Activated T-cell treated with anti-CD3 and anti-CD28 coated beads, Interleukin-2, amount 50 U/mL, for 24 hours (primary cell): ENCODE results near the gene TMEM178B.

Experiments used
- DNase-seq: peaks from one replicate; pipeline ENCODE4 v3.0.0-alpha.2; 2020
- H3K27ac Mint-ChIP-seq: 2 replicates; pipeline ENCODE4 v1.8.0; 2020; ENCODE audit warnings: mild to moderate bottlenecking, mixed read lengths
- H3K27me3 Mint-ChIP-seq: 2 replicates; pipeline ENCODE4 v1.8.0; 2020; ENCODE audit warnings: mixed read lengths
- H3K36me3 Mint-ChIP-seq: 2 replicates; pipeline ENCODE4 v1.8.0; 2020; ENCODE audit warnings: low read depth, mixed read lengths
- H3K4me1 Mint-ChIP-seq: 2 replicates; pipeline ENCODE4 v1.8.0; 2020; ENCODE audit warnings: low read depth, mixed read lengths
- H3K4me3 Mint-ChIP-seq: 2 replicates; pipeline ENCODE4 v1.8.0; 2020; ENCODE audit warnings: mild to moderate bottlenecking, moderate library complexity, mixed read lengths
- H3K9me3 Mint-ChIP-seq: 2 replicates; pipeline ENCODE4 v1.8.0; 2020; ENCODE audit warnings: mixed read lengths

TMEM178B gene

DNA sequence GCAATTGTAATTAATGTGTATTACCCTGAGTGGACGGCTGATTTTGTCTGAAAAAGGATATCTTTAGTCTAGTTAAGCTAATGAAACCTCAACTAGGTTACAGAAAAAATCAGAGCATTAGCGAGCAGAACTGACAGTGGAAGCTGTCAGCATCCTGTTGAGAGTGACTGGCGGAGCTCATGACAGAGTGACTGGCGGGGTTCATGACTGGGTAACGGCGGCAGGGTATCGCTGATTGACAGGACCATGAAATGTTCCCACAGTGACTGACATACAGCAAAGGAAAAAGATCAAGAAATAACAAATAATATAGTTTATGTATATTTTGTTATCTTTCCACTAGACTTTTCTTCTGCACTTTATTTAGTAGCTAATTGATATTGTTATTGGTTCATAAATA, 274.9 kb downstream of the TMEM178B start:
- Mint-ChIP-seq H3K9me3 (no peaks in the 10 kb centered on the region), H3K36me3 (no peaks in the 10 kb centered on the region), H3K4me3 (no peak overlapping the region), H3K4me1 (no peaks in the 10 kb centered on the region), H3K27me3 (peaks cover 15% of the 10 kb centered on the region), H3K27ac (no peak overlapping the region)
- no peak for DNase-seq

DNA sequence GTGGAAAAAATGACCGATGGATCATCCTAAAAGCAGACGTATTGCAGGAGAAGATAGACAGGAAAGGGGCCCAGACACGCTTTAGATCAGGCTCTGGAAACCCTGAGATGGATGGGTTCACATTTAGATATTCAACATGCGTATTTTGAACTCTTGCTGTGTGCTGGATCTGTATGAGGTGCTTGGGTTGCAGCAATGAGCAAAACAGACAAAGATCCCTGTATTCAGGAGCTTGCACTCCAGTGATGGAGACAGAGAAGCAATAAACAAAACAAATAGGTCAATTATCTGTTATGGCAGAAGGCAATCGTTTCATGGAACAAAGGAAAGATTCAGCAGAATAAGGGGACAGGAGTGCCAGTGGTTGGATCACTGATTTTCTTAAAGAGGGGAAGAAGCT, 275.5 kb downstream of the TMEM178B start:
- H3K4me1 Mint-ChIP-seq = peaks cover 5% of the 10 kb centered on the region
- no peak overlapping the region for H3K4me3 Mint-ChIP-seq
- DNase-seq = no peak
- no peak overlapping the region for H3K27ac Mint-ChIP-seq
- H3K36me3 Mint-ChIP-seq = no peaks in the 10 kb centered on the region
- H3K9me3 Mint-ChIP-seq = no peaks in the 10 kb centered on the region
- H3K27me3 Mint-ChIP-seq = peaks cover 15% of the 10 kb centered on the region

DNA sequence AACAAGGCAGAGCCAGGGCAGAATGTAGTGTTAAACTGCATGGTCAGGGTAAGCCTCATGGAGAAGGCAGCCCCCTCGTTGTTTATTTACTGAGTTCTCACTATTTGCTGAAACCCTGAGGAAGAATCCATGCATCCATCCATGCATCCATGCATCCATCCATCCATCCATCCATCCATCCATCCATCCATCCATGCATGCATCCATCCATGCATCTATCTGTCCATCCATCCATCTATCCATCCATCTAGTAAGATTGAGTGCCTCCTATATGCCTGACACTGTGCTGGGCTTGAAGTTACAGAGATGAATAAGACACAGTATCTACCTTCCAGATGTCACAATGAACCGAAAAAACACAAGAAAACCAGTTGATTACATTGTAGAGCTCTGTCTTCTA, 275.9 kb downstream of the TMEM178B start:
- Mint-ChIP-seq H3K9me3 (no peaks in the 10 kb centered on the region), H3K27ac (no peak overlapping the region), H3K4me3 (no peak overlapping the region), H3K36me3 (no peaks in the 10 kb centered on the region), H3K27me3 (peaks cover 15% of the 10 kb centered on the region), H3K4me1 (peaks cover 8% of the 10 kb centered on the region)
- DNase-seq = no peak

DNA sequence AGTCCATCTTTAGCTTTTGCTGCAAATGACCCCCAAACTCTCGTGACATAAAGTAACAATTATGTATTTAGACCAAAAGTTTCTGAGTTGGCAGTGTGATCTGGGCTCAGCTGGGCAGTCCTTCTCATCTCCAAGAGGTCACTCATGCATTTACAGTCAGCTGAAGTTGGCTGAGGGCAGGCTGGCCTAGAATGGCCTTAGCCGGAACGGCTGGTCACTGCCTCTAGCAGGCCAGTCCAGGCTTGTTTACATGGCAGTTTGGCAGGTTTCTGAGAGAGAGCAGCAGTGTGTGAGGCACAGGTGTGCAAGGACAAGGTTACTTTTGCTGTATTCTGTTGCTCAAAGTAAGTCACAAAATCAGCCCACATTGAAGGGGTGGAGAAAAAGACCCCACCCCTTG, 277.3 kb downstream of the TMEM178B start:
- Mint-ChIP-seq H3K27me3 (peaks cover 15% of the 10 kb centered on the region), H3K4me3 (no peak overlapping the region), H3K36me3 (no peaks in the 10 kb centered on the region), H3K27ac (no peak overlapping the region), H3K9me3 (no peaks in the 10 kb centered on the region), H3K4me1 (peaks cover 12% of the 10 kb centered on the region)
- DNase-seq = no peak

DNA sequence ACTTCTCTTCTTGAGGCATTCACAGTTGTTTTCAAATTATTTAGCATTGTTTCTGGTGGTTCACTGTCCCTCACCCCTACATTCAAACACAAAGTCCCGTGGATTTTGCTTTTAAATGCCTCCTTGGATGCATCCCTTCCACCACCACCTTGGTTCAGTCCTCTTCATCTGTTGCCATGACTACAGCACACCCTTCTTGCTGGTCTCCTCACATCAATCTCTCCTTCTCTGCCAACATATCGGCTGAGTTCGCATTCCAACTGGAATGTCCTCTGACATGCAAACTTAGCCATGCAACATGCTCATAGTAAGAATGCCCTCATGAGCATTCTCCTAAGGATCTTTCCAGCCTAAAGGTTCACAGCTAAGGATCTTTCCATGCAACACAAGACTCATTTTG, 279.1 kb downstream of the TMEM178B start:
- Mint-ChIP-seq H3K4me3 (no peak overlapping the region), H3K36me3 (no peaks in the 10 kb centered on the region), H3K9me3 (no peaks in the 10 kb centered on the region), H3K27me3 (peaks cover 11% of the 10 kb centered on the region), H3K4me1 (peaks cover 12% of the 10 kb centered on the region), H3K27ac (no peak overlapping the region)
- DNase-seq = no peak

GRCh38 chr7:141354251-141354650, 280.4 kb downstream of the TMEM178B start:
- H3K9me3 Mint-ChIP-seq = no peaks in the 10 kb centered on the region
- H3K4me3 Mint-ChIP-seq = no peak overlapping the region
- H3K27me3 Mint-ChIP-seq = peaks cover 11% of the 10 kb centered on the region
- peaks cover 12% of the 10 kb centered on the region for H3K4me1 Mint-ChIP-seq
- no peak for DNase-seq
- H3K27ac Mint-ChIP-seq = no peak overlapping the region
- no peaks in the 10 kb centered on the region for H3K36me3 Mint-ChIP-seq

- no peaks in the 10 kb centered on the region for H3K9me3 Mint-ChIP-seq
- H3K36me3 Mint-ChIP-seq = no peaks in the 10 kb centered on the region
- peaks cover 12% of the 10 kb centered on the region for H3K4me1 Mint-ChIP-seq
- no peak overlapping the region for H3K27ac Mint-ChIP-seq
- H3K27me3 Mint-ChIP-seq = peaks cover 5% of the 10 kb centered on the region
- no peak for DNase-seq
- no peak overlapping the region for H3K4me3 Mint-ChIP-seq
Measured at GRCh38 chr7:141355032-141355431, 281.2 kb downstream of the TMEM178B start.

GRCh38 chr7:141356161-141356560, 282.3 kb downstream of the TMEM178B start:
- DNase-seq = no peak
- Mint-ChIP-seq H3K4me3 (no peak overlapping the region), H3K4me1 (peaks cover 12% of the 10 kb centered on the region), H3K27me3 (peaks cover 3% of the 10 kb centered on the region), H3K36me3 (no peaks in the 10 kb centered on the region), H3K9me3 (no peaks in the 10 kb centered on the region), H3K27ac (no peak overlapping the region)

DNA sequence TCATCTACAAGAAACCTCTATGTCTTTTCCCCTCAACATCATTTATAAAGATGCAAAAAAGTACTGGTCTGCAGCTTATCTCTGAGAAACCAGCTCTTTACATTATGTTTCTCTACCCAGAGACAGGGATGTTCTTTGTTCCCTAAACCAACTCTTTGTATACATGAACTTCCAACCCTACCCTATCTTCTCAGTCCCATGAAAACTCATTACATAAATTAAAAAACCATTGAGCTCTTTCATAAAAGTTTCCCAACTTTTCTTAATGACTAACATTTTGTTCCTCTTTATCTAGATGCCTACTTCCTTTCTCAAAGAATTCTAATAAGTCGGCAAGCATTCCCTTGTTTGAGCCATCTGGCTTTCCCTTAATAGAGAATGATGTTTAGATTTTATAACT, 284.5 kb downstream of the TMEM178B start:
- Mint-ChIP-seq H3K9me3 (no peaks in the 10 kb centered on the region), H3K27ac (no peak overlapping the region), H3K4me1 (peaks cover 12% of the 10 kb centered on the region), H3K27me3 (peaks cover 3% of the 10 kb centered on the region), H3K36me3 (no peaks in the 10 kb centered on the region), H3K4me3 (no peak overlapping the region)
- no peak for DNase-seq

- H3K9me3 Mint-ChIP-seq = no peaks in the 10 kb centered on the region
- peaks cover 8% of the 10 kb centered on the region for H3K4me1 Mint-ChIP-seq
- H3K27me3 Mint-ChIP-seq = peaks cover 3% of the 10 kb centered on the region
- no peak overlapping the region for H3K4me3 Mint-ChIP-seq
- no peak overlapping the region for H3K27ac Mint-ChIP-seq
- DNase-seq = no peak
- H3K36me3 Mint-ChIP-seq = no peaks in the 10 kb centered on the region
Measured at GRCh38 chr7:141359262-141359661, 285.4 kb downstream of the TMEM178B start.

- H3K4me3 Mint-ChIP-seq = no peak overlapping the region
- DNase-seq = no peak
- no peaks in the 10 kb centered on the region for H3K36me3 Mint-ChIP-seq
- peaks cover 4% of the 10 kb centered on the region for H3K4me1 Mint-ChIP-seq
- peaks cover 3% of the 10 kb centered on the region for H3K27me3 Mint-ChIP-seq
- H3K27ac Mint-ChIP-seq = no peak overlapping the region
- H3K9me3 Mint-ChIP-seq = no peaks in the 10 kb centered on the region
Measured at GRCh38 chr7:141359740-141360415, 286.0 kb downstream of the TMEM178B start.

GRCh38 chr7:141360416-141360760, 286.5 kb downstream of the TMEM178B start:
- H3K36me3 Mint-ChIP-seq = no peaks in the 10 kb centered on the region
- DNase-seq = no peak
- no peak overlapping the region for H3K27ac Mint-ChIP-seq
- no peaks in the 10 kb centered on the region for H3K9me3 Mint-ChIP-seq
- H3K4me1 Mint-ChIP-seq = no peaks in the 10 kb centered on the region
- no peak overlapping the region for H3K4me3 Mint-ChIP-seq
- peaks cover 3% of the 10 kb centered on the region for H3K27me3 Mint-ChIP-seq

DNA sequence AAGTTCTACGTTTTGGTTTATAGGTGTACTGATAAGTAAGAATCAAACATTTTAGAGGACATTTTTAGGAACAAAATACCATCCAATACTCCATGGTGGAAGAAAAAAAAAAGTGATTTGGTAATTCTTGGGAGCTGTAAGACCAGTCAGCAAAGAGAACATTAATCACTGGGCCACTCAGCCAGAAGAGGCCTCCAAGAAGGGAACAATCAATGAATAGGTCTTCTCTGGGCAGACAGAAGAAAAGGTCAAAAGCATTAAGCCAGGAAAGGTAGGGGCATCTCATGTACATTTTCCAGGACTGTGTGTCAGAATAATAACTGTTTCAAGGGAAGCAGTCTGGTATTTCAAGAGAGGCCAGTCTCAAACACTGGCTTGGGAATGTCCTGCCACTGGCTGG, 286.9 kb downstream of the TMEM178B start:
- Mint-ChIP-seq H3K36me3 (no peaks in the 10 kb centered on the region), H3K27ac (no peak overlapping the region), H3K4me1 (no peaks in the 10 kb centered on the region), H3K4me3 (no peak overlapping the region), H3K27me3 (peaks cover 3% of the 10 kb centered on the region), H3K9me3 (no peaks in the 10 kb centered on the region)
- no peak for DNase-seq

- H3K27ac Mint-ChIP-seq = no peak overlapping the region
- H3K36me3 Mint-ChIP-seq = no peaks in the 10 kb centered on the region
- no peak overlapping the region for H3K4me3 Mint-ChIP-seq
- H3K4me1 Mint-ChIP-seq = no peaks in the 10 kb centered on the region
- DNase-seq = no peak
- H3K9me3 Mint-ChIP-seq = no peaks in the 10 kb centered on the region
- H3K27me3 Mint-ChIP-seq = peaks cover 6% of the 10 kb centered on the region
Measured at GRCh38 chr7:141361479-141361878, 287.6 kb downstream of the TMEM178B start.

DNA sequence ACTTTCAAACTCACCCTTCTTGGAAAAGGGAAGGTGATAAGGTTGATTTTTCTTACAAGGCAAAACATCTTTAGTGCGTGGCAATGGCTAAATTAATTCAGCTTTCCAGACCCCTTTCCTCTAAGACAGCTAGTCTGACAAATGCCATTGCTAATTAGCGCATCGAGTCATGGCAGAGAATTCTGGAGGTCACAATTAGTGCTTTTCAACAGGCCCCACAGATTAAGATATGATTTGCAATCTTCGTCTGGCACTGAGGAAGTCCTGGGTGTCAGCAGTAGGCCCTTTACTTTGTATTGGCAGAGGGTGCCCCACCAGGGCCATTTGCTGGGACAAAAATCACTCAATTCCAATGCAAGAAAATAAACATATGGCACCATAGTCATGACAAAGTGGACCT, 288.1 kb downstream of the TMEM178B start:
- Mint-ChIP-seq H3K4me3 (no peak overlapping the region), H3K4me1 (no peaks in the 10 kb centered on the region), H3K27ac (no peak overlapping the region), H3K27me3 (peaks cover 8% of the 10 kb centered on the region), H3K9me3 (no peaks in the 10 kb centered on the region), H3K36me3 (no peaks in the 10 kb centered on the region)
- DNase-seq = no peak
